ENCODE data around the gene ZNF280D. TPM values are rescaled to one million over a fixed set of nuclear protein-coding genes. Genes with fewer than 3 reads are reported as not detected.

Gene ZNF280D
- total RNA-seq, 1 donor, result 50.7 TPM

- Histone ChIP-seq H4K20me1 (ENCODE audit: insufficient read depth, low read length) (no peaks in the 10 kb centered on the region), H3K4me3 (ENCODE audit: insufficient read depth, low read length) (no peak overlapping the region), H3K4me1 (ENCODE audit: insufficient read depth, low read length) (no peaks in the 10 kb centered on the region), H3K4me2 (ENCODE audit: insufficient read depth, low read length) (no peak overlapping the region), H3K27ac (ENCODE audit: low read depth, low read length) (no peak overlapping the region), H3K27me3 (ENCODE audit: insufficient read depth, low read length) (no peaks in the 10 kb centered on the region), H3K79me2 (ENCODE audit: insufficient read depth, low read length) (no peaks in the 10 kb centered on the region), H3K36me3 (ENCODE audit: insufficient read depth, low read length) (no peaks in the 10 kb centered on the region), H3K9me3 (ENCODE audit: low read depth, low read length) (no peaks in the 10 kb centered on the region), H2AFZ (ENCODE audit: low read length) (no peak overlapping the region)
- no peak for TF ChIP-seq CTCF (IDR thresholded peaks at IDR 0.05; ENCODE audit: extremely low read depth, low read depth, low read length)
- DNase-seq (ENCODE audit: insufficient read length, low spot score, missing footprints), result no peak
Observed at GRCh38 chr15:56639631-56640030, 93.7 kb downstream of the ZNF280D start.

- Histone ChIP-seq H2AFZ (ENCODE audit: low read length) (no peak overlapping the region), H3K9me3 (ENCODE audit: low read depth, low read length) (no peaks in the 10 kb centered on the region), H3K79me2 (ENCODE audit: insufficient read depth, low read length) (no peaks in the 10 kb centered on the region), H3K4me2 (ENCODE audit: insufficient read depth, low read length) (no peak overlapping the region), H4K20me1 (ENCODE audit: insufficient read depth, low read length) (no peaks in the 10 kb centered on the region), H3K4me3 (ENCODE audit: insufficient read depth, low read length) (no peak overlapping the region), H3K27me3 (ENCODE audit: insufficient read depth, low read length) (no peaks in the 10 kb centered on the region), H3K27ac (ENCODE audit: low read depth, low read length) (no peak overlapping the region), H3K36me3 (ENCODE audit: insufficient read depth, low read length) (peaks cover 5% of the 10 kb centered on the region), H3K4me1 (ENCODE audit: insufficient read depth, low read length) (peaks cover 4% of the 10 kb centered on the region)
- TF ChIP-seq CTCF (IDR thresholded peaks at IDR 0.05; ENCODE audit: extremely low read depth, low read depth, low read length), result no peak
- no peak for DNase-seq (ENCODE audit: insufficient read length, low spot score, missing footprints)
Observed at GRCh38 chr15:56631765-56632164, 101.5 kb downstream of the ZNF280D start.

- no peaks in the 10 kb centered on the region for H3K27me3 ChIP-seq (ENCODE audit: insufficient read depth, low read length)
- H4K20me1 ChIP-seq (ENCODE audit: insufficient read depth, low read length), result no peaks in the 10 kb centered on the region
- peaks cover 5% of the 10 kb centered on the region for H3K36me3 ChIP-seq (ENCODE audit: insufficient read depth, low read length)
- no peaks in the 10 kb centered on the region for H3K9me3 ChIP-seq (ENCODE audit: low read depth, low read length)
- H2AFZ ChIP-seq (ENCODE audit: low read length), result no peak overlapping the region
- H3K79me2 ChIP-seq (ENCODE audit: insufficient read depth, low read length), result no peaks in the 10 kb centered on the region
- no peak overlapping the region for H3K4me2 ChIP-seq (ENCODE audit: insufficient read depth, low read length)
- H3K4me3 ChIP-seq (ENCODE audit: insufficient read depth, low read length), result no peak overlapping the region
- DNase-seq (ENCODE audit: insufficient read length, low spot score, missing footprints), result no peak
- no peak overlapping the region for H3K27ac ChIP-seq (ENCODE audit: low read depth, low read length)
- no peak for TF ChIP-seq CTCF (IDR thresholded peaks at IDR 0.05; ENCODE audit: extremely low read depth, low read depth, low read length)
- H3K4me1 ChIP-seq (ENCODE audit: insufficient read depth, low read length), result peaks cover 4% of the 10 kb centered on the region
Observed at GRCh38 chr15:56628893-56629532, 104.3 kb downstream of the ZNF280D start.

GRCh38 chr15:56619887-56620286 is 113.4 kb downstream of the ZNF280D start:
- no peak overlapping the region for H3K27ac ChIP-seq (ENCODE audit: low read depth, low read length)
- no peaks in the 10 kb centered on the region for H3K9me3 ChIP-seq (ENCODE audit: low read depth, low read length)
- no peak for TF ChIP-seq CTCF (IDR thresholded peaks at IDR 0.05; ENCODE audit: extremely low read depth, low read depth, low read length)
- no peaks in the 10 kb centered on the region for H4K20me1 ChIP-seq (ENCODE audit: insufficient read depth, low read length)
- H2AFZ ChIP-seq (ENCODE audit: low read length), result no peak overlapping the region
- no peaks in the 10 kb centered on the region for H3K4me1 ChIP-seq (ENCODE audit: insufficient read depth, low read length)
- no peak overlapping the region for H3K4me2 ChIP-seq (ENCODE audit: insufficient read depth, low read length)
- H3K36me3 ChIP-seq (ENCODE audit: insufficient read depth, low read length), result no peaks in the 10 kb centered on the region
- no peaks in the 10 kb centered on the region for H3K27me3 ChIP-seq (ENCODE audit: insufficient read depth, low read length)
- no peaks in the 10 kb centered on the region for H3K79me2 ChIP-seq (ENCODE audit: insufficient read depth, low read length)
- no peak for DNase-seq (ENCODE audit: insufficient read length, low spot score, missing footprints)
- no peak overlapping the region for H3K4me3 ChIP-seq (ENCODE audit: insufficient read depth, low read length)
